ENCODE results near the gene SCD5.

DNA sequence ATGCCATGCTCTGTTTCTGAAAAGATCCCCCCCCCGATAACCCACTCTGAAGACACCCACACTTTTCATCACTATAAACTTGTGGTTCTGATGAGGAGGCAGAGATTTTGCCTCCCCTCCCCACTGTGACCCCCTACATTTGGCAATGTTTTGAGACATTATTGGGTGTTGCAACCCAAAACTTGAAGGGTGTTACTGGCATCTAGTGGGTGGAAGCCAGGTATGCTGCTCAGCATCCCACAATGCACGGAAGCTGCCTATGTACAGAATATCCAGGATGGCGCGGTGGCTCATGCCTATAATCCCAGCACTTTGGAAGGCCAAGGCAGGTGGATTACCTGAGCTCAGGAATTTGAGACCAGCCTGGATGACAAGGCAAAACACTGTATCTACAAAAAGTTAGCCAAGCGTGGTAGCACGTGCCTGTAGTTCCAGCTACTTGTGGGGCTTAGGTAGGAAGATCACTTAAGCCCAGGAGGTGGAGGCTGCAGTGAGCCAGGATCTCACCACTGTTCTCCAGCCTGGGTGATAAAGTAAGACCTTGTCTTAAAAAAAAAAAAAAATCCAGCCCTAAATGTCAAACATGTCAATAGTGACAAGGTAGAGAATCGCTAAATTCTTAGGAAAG lies 87.3 kb downstream of the SCD5 start:
- TF ChIP-seq, protein P1, sequence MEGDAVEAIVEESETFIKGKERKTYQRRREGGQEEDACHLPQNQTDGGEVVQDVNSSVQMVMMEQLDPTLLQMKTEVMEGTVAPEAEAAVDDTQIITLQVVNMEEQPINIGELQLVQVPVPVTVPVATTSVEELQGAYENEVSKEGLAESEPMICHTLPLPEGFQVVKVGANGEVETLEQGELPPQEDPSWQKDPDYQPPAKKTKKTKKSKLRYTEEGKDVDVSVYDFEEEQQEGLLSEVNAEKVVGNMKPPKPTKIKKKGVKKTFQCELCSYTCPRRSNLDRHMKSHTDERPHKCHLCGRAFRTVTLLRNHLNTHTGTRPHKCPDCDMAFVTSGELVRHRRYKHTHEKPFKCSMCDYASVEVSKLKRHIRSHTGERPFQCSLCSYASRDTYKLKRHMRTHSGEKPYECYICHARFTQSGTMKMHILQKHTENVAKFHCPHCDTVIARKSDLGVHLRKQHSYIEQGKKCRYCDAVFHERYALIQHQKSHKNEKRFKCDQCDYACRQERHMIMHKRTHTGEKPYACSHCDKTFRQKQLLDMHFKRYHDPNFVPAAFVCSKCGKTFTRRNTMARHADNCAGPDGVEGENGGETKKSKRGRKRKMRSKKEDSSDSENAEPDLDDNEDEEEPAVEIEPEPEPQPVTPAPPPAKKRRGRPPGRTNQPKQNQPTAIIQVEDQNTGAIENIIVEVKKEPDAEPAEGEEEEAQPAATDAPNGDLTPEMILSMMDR (IDR thresholded peaks at IDR 0.05; ENCODE audit: low read length), result no peak
- TF ChIP-seq EZH2 (optimal IDR thresholded peaks at IDR 0.05; ENCODE audit: low read depth, low read length) (no peak), EZH2phosphoT487 (IDR thresholded peaks at IDR 0.05; ENCODE audit: low read length) (no peak)
